Hair follicular keratinocyte (primary cell): ENCODE data around the gene CCNG1. TPM values are rescaled to one million over a fixed set of nuclear protein-coding genes. Genes with fewer than 3 reads are reported as not detected.

Experiments
- total RNA-seq: library from RNA; depleted of rRNA; stranded (reverse); fragments of >200 nt; gene quantifications from 2 replicates; pipeline ENCODE4 v1.2.3, GENCODE V29; 2015

The CCNG1 gene, protein sequence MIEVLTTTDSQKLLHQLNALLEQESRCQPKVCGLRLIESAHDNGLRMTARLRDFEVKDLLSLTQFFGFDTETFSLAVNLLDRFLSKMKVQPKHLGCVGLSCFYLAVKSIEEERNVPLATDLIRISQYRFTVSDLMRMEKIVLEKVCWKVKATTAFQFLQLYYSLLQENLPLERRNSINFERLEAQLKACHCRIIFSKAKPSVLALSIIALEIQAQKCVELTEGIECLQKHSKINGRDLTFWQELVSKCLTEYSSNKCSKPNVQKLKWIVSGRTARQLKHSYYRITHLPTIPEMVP
- 104 and 111 TPM in 2 replicates for total RNA-seq

DNA sequence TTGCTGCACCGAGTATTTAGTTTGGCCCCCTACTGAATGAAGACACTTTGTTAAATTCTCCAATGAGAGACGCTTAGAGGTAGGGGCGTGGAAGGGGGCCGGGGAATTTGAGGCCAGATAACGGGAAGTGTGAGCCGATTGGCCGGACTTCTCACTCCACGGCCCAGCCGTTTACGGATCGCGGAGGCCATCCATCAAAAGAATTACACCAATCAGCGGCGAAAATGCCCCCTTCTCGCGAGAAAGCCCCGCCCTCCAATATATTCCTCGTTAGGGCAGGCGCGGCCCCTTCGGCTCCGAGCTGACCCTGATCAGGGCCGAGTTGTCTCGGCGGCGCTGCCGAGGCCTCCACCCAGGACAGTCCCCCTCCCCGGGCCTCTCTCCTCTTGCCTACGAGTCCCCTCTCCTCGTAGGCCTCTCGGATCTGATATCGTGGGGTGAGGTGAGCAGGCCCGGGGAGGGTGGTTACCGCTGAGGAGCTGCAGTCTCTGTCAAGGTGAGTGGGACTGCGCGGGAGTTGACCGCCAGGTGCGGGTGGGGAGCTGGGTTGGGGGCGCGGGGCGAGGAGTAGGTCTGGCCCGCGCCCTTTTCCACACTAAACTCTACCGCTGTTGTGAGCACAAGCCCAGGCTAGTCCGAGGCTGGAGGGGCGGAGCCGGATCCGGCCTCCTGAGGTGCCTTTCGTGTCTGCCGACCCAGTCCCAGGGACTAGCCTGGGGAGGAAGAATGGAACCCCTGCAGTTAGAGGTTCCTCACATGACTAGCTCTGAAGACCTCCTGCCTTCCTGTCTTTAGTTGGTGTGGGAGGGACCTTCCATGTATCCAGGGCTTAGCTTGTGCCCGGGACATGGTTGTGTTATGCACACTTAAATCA, at the start of gene CCNG1:
Gene CCNG1, plus strand, starts transcription at position 287 of the 874 bp plus-strand sequence. CDS start 1,662 bp downstream, outside the sequence.

DNA sequence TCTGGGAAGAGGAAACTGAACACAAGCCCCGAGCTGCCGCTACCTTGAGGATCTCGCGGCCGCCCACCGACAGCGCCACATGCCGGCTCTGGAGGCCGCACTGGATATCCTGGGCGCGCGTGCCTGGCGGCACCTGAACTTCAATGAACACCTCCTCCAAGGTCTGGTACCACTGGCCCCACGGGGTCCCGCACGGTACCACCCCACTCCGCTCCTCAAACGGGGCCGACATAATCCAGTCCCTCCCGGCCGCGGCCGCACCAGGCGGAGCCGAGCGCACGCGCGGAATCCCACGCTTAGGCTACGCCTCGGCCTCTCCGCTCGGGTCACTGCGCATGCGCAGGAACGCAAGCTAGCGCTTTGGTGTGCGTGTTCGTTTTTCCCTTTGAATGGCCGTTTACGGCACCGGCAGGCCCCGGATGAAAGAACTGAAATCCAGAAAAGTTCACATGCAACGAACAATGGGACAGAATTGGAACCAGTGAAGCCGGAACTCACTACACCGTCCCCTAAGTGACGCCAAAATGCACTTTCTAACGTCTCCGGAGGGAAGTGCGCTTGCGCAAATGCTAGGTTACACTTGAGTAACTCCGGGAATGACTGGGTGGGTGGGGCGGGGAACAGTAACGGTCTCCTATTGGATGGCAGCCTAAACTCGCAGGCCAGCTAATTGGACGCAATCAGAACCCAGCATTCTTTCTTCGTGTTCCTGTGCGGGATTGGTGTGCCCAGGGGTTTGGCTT, 22.6 kb downstream of the CCNG1 start, which contains the start of gene NUDCD2:
Gene NUDCD2, minus strand, starts transcription at position 284 of the 743 bp plus-strand sequence. Its CDS starts 52 bp downstream, at position 232.

DNA sequence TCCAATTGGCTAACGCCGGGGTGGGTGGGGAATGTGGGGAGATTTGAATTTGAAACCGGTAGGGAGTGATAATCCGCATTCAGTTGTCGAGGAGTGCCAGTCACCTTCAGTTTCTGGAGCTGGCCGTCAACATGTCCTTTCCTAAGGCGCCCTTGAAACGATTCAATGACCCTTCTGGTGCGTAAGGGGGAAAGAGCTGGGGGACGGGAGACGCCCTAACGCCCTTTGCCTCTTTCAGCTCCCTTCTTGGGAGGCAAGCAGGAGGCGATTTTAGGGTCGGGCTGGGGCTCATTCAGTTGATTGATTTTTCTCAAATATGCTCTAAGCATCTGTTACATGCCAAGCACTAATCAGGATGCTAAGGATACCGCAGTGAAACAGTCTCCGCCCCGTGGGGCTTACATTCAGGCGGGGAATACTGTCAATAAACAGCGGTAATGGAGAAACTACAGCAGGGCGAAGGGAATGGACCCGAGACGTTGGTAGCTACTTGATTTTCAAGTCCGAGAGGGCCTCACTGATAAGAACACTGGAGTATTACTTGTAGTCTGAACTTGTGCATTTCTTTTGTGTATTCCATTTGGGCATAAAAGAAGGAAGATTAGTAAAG, 23.3 kb downstream of the CCNG1 start, which contains the start of gene HMMR:
Gene HMMR, plus strand, starts transcription at position 71 of the 610 bp plus-strand sequence. Its CDS starts 61 bp downstream, at position 132.

Other genes starting within 250 kb of the CCNG1 start
- 5.8 and 7.4 TPM in 2 replicates for gene NUDCD2, start 22.5 kb downstream of the CCNG1 start, total RNA-seq
- gene HMMR, start 23.0 kb downstream of the CCNG1 start, total RNA-seq: 16.2 and 46.7 TPM in 2 replicates
- gene MAT2B, start 68.0 kb downstream of the CCNG1 start, total RNA-seq: 41.3 and 43.6 TPM in 2 replicates